Measurements from ENCODE around the gene FTHL17.

Gene FTHL17

GRCh38 chrX:31092476-31092875 lies 20.6 kb upstream of the FTHL17 start:
- Histone ChIP-seq H3K4me1 (ENCODE audit: control insufficient read depth in 5 of 5, insufficient read depth in 5 of 5, low read length in 5 of 5) (no peaks in the 10 kb centered on the region), H3K9ac (ENCODE audit: low read length in 5 of 5) (no peak overlapping the region), H3K36me3 (ENCODE audit: control insufficient read depth in 5 of 5, insufficient read depth in 5 of 5, low read length in 5 of 5) (no peaks in the 10 kb centered on the region), H3K27me3 (ENCODE audit: control insufficient read depth in 5 of 5, insufficient read depth in 4 of 5, low read length in 5 of 5) (peaks cover 0 to 8% (median 0%) of the 10 kb centered on the region in 5 donors), H3K9me3 (ENCODE audit: control insufficient read depth in 5 of 5, low read length in 5 of 5) (peaks cover 0 to 6% (median 0%) of the 10 kb centered on the region in 5 donors), H3K4me3 (ENCODE audit: low read depth in 1 of 5, low read length in 5 of 5) (no peak overlapping the region), H3K27ac (ENCODE audit: low read depth, low read length) (no peak overlapping the region)

- Histone ChIP-seq H3K27me3 (ENCODE audit: control insufficient read depth in 5 of 5, insufficient read depth in 4 of 5, low read length in 5 of 5) (peaks cover 0 to 8% (median 0%) of the 10 kb centered on the region in 5 donors), H3K4me3 (ENCODE audit: low read depth in 1 of 5, low read length in 5 of 5) (no peak overlapping the region), H3K36me3 (ENCODE audit: control insufficient read depth in 5 of 5, insufficient read depth in 5 of 5, low read length in 5 of 5) (no peaks in the 10 kb centered on the region), H3K4me1 (ENCODE audit: control insufficient read depth in 5 of 5, insufficient read depth in 5 of 5, low read length in 5 of 5) (no peaks in the 10 kb centered on the region), H3K27ac (ENCODE audit: low read depth, low read length) (no peak overlapping the region), H3K9me3 (ENCODE audit: control insufficient read depth in 5 of 5, low read length in 5 of 5) (peaks cover 0 to 6% (median 0%) of the 10 kb centered on the region in 5 donors), H3K9ac (ENCODE audit: low read length in 5 of 5) (no peak overlapping the region)
Measured at GRCh38 chrX:31091819-31092218, 20.0 kb upstream of the FTHL17 start.

GRCh38 chrX:31074522-31074921 lies 2.7 kb upstream of the FTHL17 start:
- Histone ChIP-seq H3K9ac (ENCODE audit: low read length in 5 of 5) (no peak overlapping the region), H3K4me1 (ENCODE audit: control insufficient read depth in 5 of 5, insufficient read depth in 5 of 5, low read length in 5 of 5) (no peaks in the 10 kb centered on the region), H3K9me3 (ENCODE audit: control insufficient read depth in 5 of 5, low read length in 5 of 5) (peaks cover 5 to 30% (median 6%) of the 10 kb centered on the region in 5 donors), H3K27me3 (ENCODE audit: control insufficient read depth in 5 of 5, insufficient read depth in 4 of 5, low read length in 5 of 5) (peaks cover 0 to 6% (median 0%) of the 10 kb centered on the region in 5 donors), H3K27ac (ENCODE audit: low read depth, low read length) (no peak overlapping the region), H3K36me3 (ENCODE audit: control insufficient read depth in 5 of 5, insufficient read depth in 5 of 5, low read length in 5 of 5) (no peaks in the 10 kb centered on the region), H3K4me3 (ENCODE audit: low read depth in 1 of 5, low read length in 5 of 5) (no peak overlapping the region)

- Histone ChIP-seq H3K4me3 (ENCODE audit: low read depth in 1 of 5, low read length in 5 of 5) (no peak overlapping the region), H3K4me1 (ENCODE audit: control insufficient read depth in 5 of 5, insufficient read depth in 5 of 5, low read length in 5 of 5) (no peaks in the 10 kb centered on the region), H3K27me3 (ENCODE audit: control insufficient read depth in 5 of 5, insufficient read depth in 4 of 5, low read length in 5 of 5) (peaks cover 0 to 6% (median 0%) of the 10 kb centered on the region in 5 donors), H3K36me3 (ENCODE audit: control insufficient read depth in 5 of 5, insufficient read depth in 5 of 5, low read length in 5 of 5) (no peaks in the 10 kb centered on the region), H3K9ac (ENCODE audit: low read length in 5 of 5) (no peak overlapping the region), H3K27ac (ENCODE audit: low read depth, low read length) (no peak overlapping the region), H3K9me3 (ENCODE audit: control insufficient read depth in 5 of 5, low read length in 5 of 5) (peaks cover 4 to 25% (median 6%) of the 10 kb centered on the region in 5 donors)
Measured at GRCh38 chrX:31071262-31071661, 579 bp downstream of the FTHL17 start.

- Histone ChIP-seq H3K4me3 (ENCODE audit: low read depth in 1 of 5, low read length in 5 of 5) (no peak overlapping the region), H3K9ac (ENCODE audit: low read length in 5 of 5) (no peak overlapping the region), H3K27ac (ENCODE audit: low read depth, low read length) (no peak overlapping the region), H3K9me3 (ENCODE audit: control insufficient read depth in 5 of 5, low read length in 5 of 5) (peaks cover 4 to 16% (median 6%) of the 10 kb centered on the region in 5 donors), H3K36me3 (ENCODE audit: control insufficient read depth in 5 of 5, insufficient read depth in 5 of 5, low read length in 5 of 5) (no peaks in the 10 kb centered on the region), H3K27me3 (ENCODE audit: control insufficient read depth in 5 of 5, insufficient read depth in 4 of 5, low read length in 5 of 5) (peaks cover 0 to 6% (median 0%) of the 10 kb centered on the region in 5 donors), H3K4me1 (ENCODE audit: control insufficient read depth in 5 of 5, insufficient read depth in 5 of 5, low read length in 5 of 5) (no peaks in the 10 kb centered on the region)
Measured at GRCh38 chrX:31070057-31070468, 1.8 kb downstream of the FTHL17 start.

- H3K36me3 ChIP-seq (ENCODE audit: control insufficient read depth in 5 of 5, insufficient read depth in 5 of 5, low read length in 5 of 5) = no peaks in the 10 kb centered on the region
- H3K27ac ChIP-seq (ENCODE audit: low read depth, low read length) = no peak overlapping the region
- H3K9ac ChIP-seq (ENCODE audit: low read length in 5 of 5) = no peak overlapping the region
- peaks cover 0 to 10% (median 0%) of the 10 kb centered on the region in 5 donors for H3K27me3 ChIP-seq (ENCODE audit: control insufficient read depth in 5 of 5, insufficient read depth in 4 of 5, low read length in 5 of 5)
- H3K9me3 ChIP-seq (ENCODE audit: control insufficient read depth in 5 of 5, low read length in 5 of 5) = no peaks in the 10 kb centered on the region
- H3K4me1 ChIP-seq (ENCODE audit: control insufficient read depth in 5 of 5, insufficient read depth in 5 of 5, low read length in 5 of 5) = no peaks in the 10 kb centered on the region
- H3K4me3 ChIP-seq (ENCODE audit: low read depth in 1 of 5, low read length in 5 of 5) = no peak overlapping the region
Measured at GRCh38 chrX:31063114-31063513, 8.7 kb downstream of the FTHL17 start.

- Histone ChIP-seq H3K9me3 (ENCODE audit: control insufficient read depth in 5 of 5, low read length in 5 of 5) (no peaks in the 10 kb centered on the region), H3K4me3 (ENCODE audit: low read depth in 1 of 5, low read length in 5 of 5) (no peak overlapping the region), H3K36me3 (ENCODE audit: control insufficient read depth in 5 of 5, insufficient read depth in 5 of 5, low read length in 5 of 5) (no peaks in the 10 kb centered on the region), H3K9ac (ENCODE audit: low read length in 5 of 5) (no peak overlapping the region), H3K4me1 (ENCODE audit: control insufficient read depth in 5 of 5, insufficient read depth in 5 of 5, low read length in 5 of 5) (no peaks in the 10 kb centered on the region), H3K27ac (ENCODE audit: low read depth, low read length) (no peak overlapping the region), H3K27me3 (ENCODE audit: control insufficient read depth in 5 of 5, insufficient read depth in 4 of 5, low read length in 5 of 5) (peaks cover 0 to 10% (median 0%) of the 10 kb centered on the region in 5 donors)
Measured at GRCh38 chrX:31061091-31061490, 10.8 kb downstream of the FTHL17 start.

GRCh38 chrX:31060016-31060415 lies 11.8 kb downstream of the FTHL17 start:
- no peaks in the 10 kb centered on the region for H3K4me1 ChIP-seq (ENCODE audit: control insufficient read depth in 5 of 5, insufficient read depth in 5 of 5, low read length in 5 of 5)
- H3K9me3 ChIP-seq (ENCODE audit: control insufficient read depth in 5 of 5, low read length in 5 of 5) = no peaks in the 10 kb centered on the region
- no peak overlapping the region for H3K9ac ChIP-seq (ENCODE audit: low read length in 5 of 5)
- no peak overlapping the region for H3K27ac ChIP-seq (ENCODE audit: low read depth, low read length)
- no peaks in the 10 kb centered on the region for H3K36me3 ChIP-seq (ENCODE audit: control insufficient read depth in 5 of 5, insufficient read depth in 5 of 5, low read length in 5 of 5)
- peaks cover 0 to 10% (median 0%) of the 10 kb centered on the region in 5 donors for H3K27me3 ChIP-seq (ENCODE audit: control insufficient read depth in 5 of 5, insufficient read depth in 4 of 5, low read length in 5 of 5)
- H3K4me3 ChIP-seq (ENCODE audit: low read depth in 1 of 5, low read length in 5 of 5) = no peak overlapping the region

GRCh38 chrX:31058284-31058683 lies 13.6 kb downstream of the FTHL17 start:
- Histone ChIP-seq H3K4me1 (ENCODE audit: control insufficient read depth in 5 of 5, insufficient read depth in 5 of 5, low read length in 5 of 5) (no peaks in the 10 kb centered on the region), H3K9ac (ENCODE audit: low read length in 5 of 5) (no peak overlapping the region), H3K9me3 (ENCODE audit: control insufficient read depth in 5 of 5, low read length in 5 of 5) (no peaks in the 10 kb centered on the region), H3K27me3 (ENCODE audit: control insufficient read depth in 5 of 5, insufficient read depth in 4 of 5, low read length in 5 of 5) (peaks cover 0 to 8% (median 0%) of the 10 kb centered on the region in 5 donors), H3K4me3 (ENCODE audit: low read depth in 1 of 5, low read length in 5 of 5) (no peak overlapping the region), H3K27ac (ENCODE audit: low read depth, low read length) (no peak overlapping the region), H3K36me3 (ENCODE audit: control insufficient read depth in 5 of 5, insufficient read depth in 5 of 5, low read length in 5 of 5) (no peaks in the 10 kb centered on the region)

GRCh38 chrX:31057691-31058090 lies 14.2 kb downstream of the FTHL17 start:
- H3K4me1 ChIP-seq (ENCODE audit: control insufficient read depth in 5 of 5, insufficient read depth in 5 of 5, low read length in 5 of 5) = no peaks in the 10 kb centered on the region
- no peak overlapping the region for H3K9ac ChIP-seq (ENCODE audit: low read length in 5 of 5)
- no peak overlapping the region for H3K27ac ChIP-seq (ENCODE audit: low read depth, low read length)
- H3K36me3 ChIP-seq (ENCODE audit: control insufficient read depth in 5 of 5, insufficient read depth in 5 of 5, low read length in 5 of 5) = no peaks in the 10 kb centered on the region
- no peaks in the 10 kb centered on the region for H3K9me3 ChIP-seq (ENCODE audit: control insufficient read depth in 5 of 5, low read length in 5 of 5)
- no peak overlapping the region for H3K4me3 ChIP-seq (ENCODE audit: low read depth in 1 of 5, low read length in 5 of 5)
- H3K27me3 ChIP-seq (ENCODE audit: control insufficient read depth in 5 of 5, insufficient read depth in 4 of 5, low read length in 5 of 5) = peaks cover 0 to 4% (median 0%) of the 10 kb centered on the region in 5 donors

GRCh38 chrX:31057291-31057690 lies 14.6 kb downstream of the FTHL17 start:
- no peaks in the 10 kb centered on the region for H3K36me3 ChIP-seq (ENCODE audit: control insufficient read depth in 5 of 5, insufficient read depth in 5 of 5, low read length in 5 of 5)
- H3K9me3 ChIP-seq (ENCODE audit: control insufficient read depth in 5 of 5, low read length in 5 of 5) = no peaks in the 10 kb centered on the region
- no peak overlapping the region for H3K27ac ChIP-seq (ENCODE audit: low read depth, low read length)
- no peak overlapping the region for H3K9ac ChIP-seq (ENCODE audit: low read length in 5 of 5)
- H3K4me1 ChIP-seq (ENCODE audit: control insufficient read depth in 5 of 5, insufficient read depth in 5 of 5, low read length in 5 of 5) = no peaks in the 10 kb centered on the region
- no peak overlapping the region for H3K4me3 ChIP-seq (ENCODE audit: low read depth in 1 of 5, low read length in 5 of 5)
- peaks cover 0 to 4% (median 0%) of the 10 kb centered on the region in 5 donors for H3K27me3 ChIP-seq (ENCODE audit: control insufficient read depth in 5 of 5, insufficient read depth in 4 of 5, low read length in 5 of 5)

Measured in subcutaneous abdominal adipose tissue (tissue), 5 donors.